Measurements from ENCODE around the gene HPCAL1. TPM values are rescaled to one million over a fixed set of nuclear protein-coding genes. Genes with fewer than 3 reads are reported as not detected.

HPCAL1 gene
- total RNA-seq, 1 donor from 2014 or later: 9.0 TPM

- DNase-seq (ENCODE audit: low read depth) (no peak), FAIRE-seq (no peak)
- TF ChIP-seq CTCF (IDR thresholded peaks at IDR 0.05; ENCODE audit: insufficient read depth, low read length, severe bottlenecking): no peak
- Histone ChIP-seq H3K27me3 (ENCODE audit: control insufficient read depth, insufficient read depth, low read length) (no peaks in the 10 kb centered on the region), H3K4me3 (ENCODE audit: low read depth, low read length) (no peak overlapping the region), H3K36me3 (ENCODE audit: control insufficient read depth, insufficient read depth, low read length) (no peaks in the 10 kb centered on the region)
These were observed 42.4 kb downstream of the HPCAL1 start for GRCh38 chr2:10345126-10345525.

GRCh38 chr2:10345813-10346212, 43.1 kb downstream of the HPCAL1 start:
- TF ChIP-seq CTCF (IDR thresholded peaks at IDR 0.05; ENCODE audit: insufficient read depth, low read length, severe bottlenecking): no peak
- Histone ChIP-seq H3K4me3 (ENCODE audit: low read depth, low read length) (no peak overlapping the region), H3K36me3 (ENCODE audit: control insufficient read depth, insufficient read depth, low read length) (no peaks in the 10 kb centered on the region), H3K27me3 (ENCODE audit: control insufficient read depth, insufficient read depth, low read length) (no peaks in the 10 kb centered on the region)
- DNase-seq (ENCODE audit: low read depth) (no peak), FAIRE-seq (no peak)

- TF ChIP-seq CTCF (IDR thresholded peaks at IDR 0.05; ENCODE audit: insufficient read depth, low read length, severe bottlenecking): no peak
- FAIRE-seq: no peak
- H3K27me3 ChIP-seq (ENCODE audit: control insufficient read depth, insufficient read depth, low read length): no peaks in the 10 kb centered on the region
- no peaks in the 10 kb centered on the region for H3K36me3 ChIP-seq (ENCODE audit: control insufficient read depth, insufficient read depth, low read length)
- no peak overlapping the region for H3K4me3 ChIP-seq (ENCODE audit: low read depth, low read length)
- no peak for DNase-seq (ENCODE audit: low read depth)
These were observed 44.3 kb downstream of the HPCAL1 start for GRCh38 chr2:10346929-10347561.

GRCh38 chr2:10347562-10347948, 44.9 kb downstream of the HPCAL1 start:
- H3K27me3 ChIP-seq (ENCODE audit: control insufficient read depth, insufficient read depth, low read length): no peaks in the 10 kb centered on the region
- FAIRE-seq (no peak), DNase-seq (ENCODE audit: low read depth) (no peak)

GRCh38 chr2:10348891-10349290, 46.2 kb downstream of the HPCAL1 start:
- FAIRE-seq (no peak), DNase-seq (ENCODE audit: low read depth) (no peak)
- Histone ChIP-seq H3K4me3 (ENCODE audit: low read depth, low read length) (no peak overlapping the region), H3K36me3 (ENCODE audit: control insufficient read depth, insufficient read depth, low read length) (no peaks in the 10 kb centered on the region), H3K27me3 (ENCODE audit: control insufficient read depth, insufficient read depth, low read length) (no peaks in the 10 kb centered on the region)
- TF ChIP-seq CTCF (IDR thresholded peaks at IDR 0.05; ENCODE audit: insufficient read depth, low read length, severe bottlenecking): no peak

More at GRCh38 chr2:10347562-10347948, 44.9 kb downstream of the HPCAL1 start:
- no peak for TF ChIP-seq CTCF (IDR thresholded peaks at IDR 0.05; ENCODE audit: insufficient read depth, low read length, severe bottlenecking)
- no peaks in the 10 kb centered on the region for H3K36me3 ChIP-seq (ENCODE audit: control insufficient read depth, insufficient read depth, low read length)
- no peak overlapping the region for H3K4me3 ChIP-seq (ENCODE audit: low read depth, low read length)

GRCh38 chr2:10350761-10351160, 48.1 kb downstream of the HPCAL1 start:
- no peak for FAIRE-seq
- no peak overlapping the region for H3K4me3 ChIP-seq (ENCODE audit: low read depth, low read length)
- H3K36me3 ChIP-seq (ENCODE audit: control insufficient read depth, insufficient read depth, low read length): no peaks in the 10 kb centered on the region
- no peak for TF ChIP-seq CTCF (IDR thresholded peaks at IDR 0.05; ENCODE audit: insufficient read depth, low read length, severe bottlenecking)
- DNase-seq (ENCODE audit: low read depth): no peak
- no peaks in the 10 kb centered on the region for H3K27me3 ChIP-seq (ENCODE audit: control insufficient read depth, insufficient read depth, low read length)

All from bronchial epithelial cell (primary cell).